Erythroblast (primary cell): Measurements from ENCODE around the gene SKIDA1.

Experiments used
- DNase-seq, 2 experiments: peaks; one replicate each; lab custom pipeline; 2025; lab: John Stamatoyannopoulos, UW
- GATA1 ChIP-seq: IDR thresholded peaks from 2 replicates; pipeline ENCODE4 v1.6.1; 2011; ENCODE audit warnings: low read depth, mild to moderate bottlenecking, control low read depth, low read length, moderate library complexity
- POLR2A ChIP-seq: IDR thresholded peaks from 2 replicates; pipeline ENCODE4 v1.6.1; 2011; ENCODE audit warnings: mild to moderate bottlenecking, low read length

The SKIDA1 gene

GRCh38 chr10:21496343-21497176 lies 28.9 kb downstream of the SKIDA1 start:
- TF ChIP-seq GATA1 (no peak), POLR2A (no peak)
- DNase-seq: peak; percentile 52 to 67

DNA sequence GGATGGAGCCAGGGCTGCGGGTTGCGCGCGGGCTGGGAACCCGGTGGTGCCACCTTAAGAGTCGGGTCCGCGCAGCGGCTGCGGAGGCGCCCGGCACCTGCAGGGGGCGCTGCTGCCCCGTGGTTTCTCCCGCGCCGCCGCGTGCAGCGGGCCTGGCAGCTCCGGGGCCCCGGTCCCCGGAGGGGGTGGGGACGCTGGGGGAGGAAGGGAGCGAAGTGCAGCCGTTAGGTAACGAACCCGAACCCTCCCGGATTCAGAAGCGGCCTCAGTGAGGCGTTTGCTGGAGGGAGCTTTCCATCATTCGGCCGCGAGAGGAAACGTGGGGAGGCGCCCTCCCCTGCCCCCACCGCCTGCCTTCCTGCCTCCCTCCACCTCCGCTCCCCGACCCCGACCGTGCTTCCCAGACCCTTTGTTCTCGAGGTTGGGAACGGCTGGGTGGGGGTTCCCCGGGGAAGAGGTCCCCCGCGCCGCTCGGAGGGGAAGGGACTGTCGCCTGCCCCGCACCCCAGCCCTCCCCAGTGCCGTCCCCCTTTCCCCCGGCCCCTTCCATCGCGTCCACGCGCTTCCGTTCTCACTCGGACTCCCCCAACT lies 29.6 kb downstream of the SKIDA1 start:
- TF ChIP-seq POLR2A: no peak
- no peak for TF ChIP-seq GATA1
- peak; percentile 81 to 90 for DNase-seq

- no peak for TF ChIP-seq POLR2A
- TF ChIP-seq GATA1: no peak
- no peak for DNase-seq
Measured at GRCh38 chr10:21495002-21495751, 30.3 kb downstream of the SKIDA1 start.

DNA sequence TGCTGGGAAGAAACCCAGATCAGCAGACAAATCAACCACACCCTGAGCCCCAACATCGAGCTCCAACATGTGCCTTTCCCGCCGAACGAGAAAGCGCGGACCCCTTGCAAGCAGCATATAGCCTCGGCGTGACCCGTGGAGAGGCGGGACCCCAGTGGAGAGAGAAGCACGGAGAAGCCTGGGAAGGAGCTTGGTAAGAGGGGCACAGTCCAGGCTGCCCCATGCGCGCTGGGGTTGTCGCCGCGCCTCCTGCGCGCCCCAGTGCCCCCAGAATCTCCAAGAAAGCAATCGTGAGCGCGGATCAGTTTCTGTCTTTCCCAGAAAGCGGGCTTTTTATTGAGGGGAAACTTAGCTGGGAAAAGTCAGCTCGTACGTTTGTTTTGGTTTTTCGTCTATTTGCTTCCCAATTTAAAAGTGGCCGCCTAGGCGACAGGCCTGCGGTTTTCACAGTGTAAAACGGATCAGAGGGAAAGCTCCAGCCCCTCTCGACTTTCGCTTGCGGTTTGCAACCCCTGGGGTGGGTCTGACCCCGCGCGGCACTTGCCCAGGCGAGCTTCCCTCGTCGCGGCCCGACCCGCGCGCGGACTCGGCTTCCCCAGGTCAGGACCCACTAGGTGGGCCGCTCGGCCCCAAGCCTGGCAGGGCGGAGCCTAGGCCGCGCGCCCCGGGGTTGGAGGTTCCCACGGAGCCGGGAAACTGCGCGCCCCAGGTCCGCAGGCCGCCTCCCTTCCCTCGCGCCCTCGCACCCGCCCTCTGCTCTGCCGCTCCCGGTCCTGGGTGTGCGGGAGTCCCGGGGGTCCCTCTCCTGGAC lies 31.1 kb downstream of the SKIDA1 start:
- no peak for TF ChIP-seq GATA1
- TF ChIP-seq POLR2A: no peak
- DNase-seq: peak; percentile 33 to 49

- no peak for TF ChIP-seq POLR2A
- no peak for TF ChIP-seq GATA1
- DNase-seq: no peak
Measured at GRCh38 chr10:21493784-21494183, 31.7 kb downstream of the SKIDA1 start.

- no peak for TF ChIP-seq POLR2A
- TF ChIP-seq GATA1: no peak
- DNase-seq: no peak
Measured at GRCh38 chr10:21492421-21492820, 33.1 kb downstream of the SKIDA1 start.

- TF ChIP-seq GATA1 (no peak), POLR2A (no peak)
- DNase-seq: no peak
Measured at GRCh38 chr10:21490711-21491105, 34.8 kb downstream of the SKIDA1 start.

- no peak for TF ChIP-seq POLR2A
- no peak for TF ChIP-seq GATA1
- no peak for DNase-seq
Measured at GRCh38 chr10:21490028-21490710, 35.3 kb downstream of the SKIDA1 start.

DNA sequence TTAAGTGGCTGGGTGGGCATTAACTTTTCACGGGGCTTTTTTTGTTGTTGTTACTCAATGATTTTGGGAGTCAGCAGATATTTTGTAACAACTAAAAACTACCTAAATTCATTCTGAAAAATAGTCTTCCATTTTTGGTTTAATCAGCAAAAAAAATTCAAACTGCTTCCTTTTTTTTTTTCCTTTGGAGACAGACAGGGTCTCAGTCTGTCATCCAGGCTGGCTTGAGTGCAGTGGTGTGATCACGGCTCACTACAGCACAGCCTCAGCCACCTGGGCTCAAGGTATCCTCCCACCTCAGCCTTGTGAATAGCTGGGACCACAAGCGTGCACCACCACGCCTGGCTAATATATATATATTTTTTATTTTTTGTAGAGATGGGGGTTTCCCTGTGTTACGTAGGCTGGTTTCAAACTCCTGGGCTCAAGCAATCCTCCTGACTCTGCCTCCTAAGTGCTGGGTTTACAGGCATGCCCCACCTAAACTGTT lies 36.5 kb downstream of the SKIDA1 start:
- TF ChIP-seq GATA1 (no peak), POLR2A (no peak)
- DNase-seq: no peak

GRCh38 chr10:21488246-21488956 lies 37.1 kb downstream of the SKIDA1 start:
- TF ChIP-seq GATA1: no peak
- DNase-seq: no peak

- no peak for TF ChIP-seq GATA1
- no peak for DNase-seq
Measured at GRCh38 chr10:21487416-21488180, 37.9 kb downstream of the SKIDA1 start.
